SK-N-DZ (cell line): ENCODE results near the gene ZBTB7C.

Experiments used
- DNase-seq: peaks from one replicate; pipeline ENCODE4 v3.0.0-alpha.2; 2015; ENCODE audit warnings: low spot score

The ZBTB7C gene

GRCh38 chr18:48124857-48125626 is 284.1 kb downstream of the ZBTB7C start:
- DNase-seq, result no peak

- DNase-seq, result no peak
Measured at GRCh38 chr18:48123941-48124340, 285.2 kb downstream of the ZBTB7C start.

- no peak for DNase-seq
Measured at GRCh38 chr18:48123324-48123723, 285.9 kb downstream of the ZBTB7C start.

GRCh38 chr18:48122816-48123215 is 286.4 kb downstream of the ZBTB7C start:
- no peak for DNase-seq

- no peak for DNase-seq
Measured at GRCh38 chr18:48122376-48122775, 286.8 kb downstream of the ZBTB7C start.

GRCh38 chr18:48121752-48122151 is 287.4 kb downstream of the ZBTB7C start:
- no peak for DNase-seq

GRCh38 chr18:48119204-48119603 is 290.0 kb downstream of the ZBTB7C start:
- no peak for DNase-seq

- no peak for DNase-seq
Measured at GRCh38 chr18:48116873-48117630, 292.1 kb downstream of the ZBTB7C start.

- no peak for DNase-seq
Measured at GRCh38 chr18:48116017-48116416, 293.2 kb downstream of the ZBTB7C start.

- no peak for DNase-seq
Measured at GRCh38 chr18:48113691-48114090, 295.5 kb downstream of the ZBTB7C start.

- no peak for DNase-seq
Measured at GRCh38 chr18:48111587-48111986, 297.6 kb downstream of the ZBTB7C start.

- no peak for DNase-seq
Measured at GRCh38 chr18:48110797-48111196, 298.4 kb downstream of the ZBTB7C start.

GRCh38 chr18:48109961-48110493 is 299.2 kb downstream of the ZBTB7C start:
- DNase-seq, result no peak

GRCh38 chr18:48108136-48108535 is 301.0 kb downstream of the ZBTB7C start:
- no peak for DNase-seq

- peak; percentile 59 for DNase-seq
Measured at GRCh38 chr18:48106976-48107781, 302.0 kb downstream of the ZBTB7C start.

GRCh38 chr18:48106498-48106897 is 302.7 kb downstream of the ZBTB7C start:
- no peak for DNase-seq

GRCh38 chr18:48105317-48105716 is 303.9 kb downstream of the ZBTB7C start:
- no peak for DNase-seq

- no peak for DNase-seq
Measured at GRCh38 chr18:48104705-48105104, 304.5 kb downstream of the ZBTB7C start.

GRCh38 chr18:48100651-48101165 is 308.5 kb downstream of the ZBTB7C start:
- peak; percentile 7 for DNase-seq

- DNase-seq, result no peak
Measured at GRCh38 chr18:48100165-48100575, 309.0 kb downstream of the ZBTB7C start.

- DNase-seq, result no peak
Measured at GRCh38 chr18:48099481-48100164, 309.6 kb downstream of the ZBTB7C start.
